22Rv1 (cell line): ENCODE results near the gene CCKAR.
A peak's percentile ranks its signal among the peaks of the same experiment; 100 is the strongest.

Experiments
- H3K27ac ChIP-seq: fragments of 450-650 bp; 2 replicates; pipeline ENCODE4 v1.5.1; 2017
- CTCF ChIP-seq: fragments of 450-650 bp; IDR thresholded peaks from 2 replicates; pipeline ENCODE4 v1.5.1; 2017; ENCODE audit warnings: mild to moderate bottlenecking
- ZFX ChIP-seq: fragments of 450-650 bp; IDR thresholded peaks from 2 replicates; pipeline ENCODE4 v1.6.1; 2017; ENCODE audit warnings: antibody characterized with exemption, borderline replicate concordance

CCKAR gene

GRCh38 chr4:26475716-26476115 is 14.6 kb downstream of the CCKAR start:
- TF ChIP-seq CTCF (no peak), ZFX (no peak)
- no peak overlapping the region for H3K27ac ChIP-seq

DNA sequence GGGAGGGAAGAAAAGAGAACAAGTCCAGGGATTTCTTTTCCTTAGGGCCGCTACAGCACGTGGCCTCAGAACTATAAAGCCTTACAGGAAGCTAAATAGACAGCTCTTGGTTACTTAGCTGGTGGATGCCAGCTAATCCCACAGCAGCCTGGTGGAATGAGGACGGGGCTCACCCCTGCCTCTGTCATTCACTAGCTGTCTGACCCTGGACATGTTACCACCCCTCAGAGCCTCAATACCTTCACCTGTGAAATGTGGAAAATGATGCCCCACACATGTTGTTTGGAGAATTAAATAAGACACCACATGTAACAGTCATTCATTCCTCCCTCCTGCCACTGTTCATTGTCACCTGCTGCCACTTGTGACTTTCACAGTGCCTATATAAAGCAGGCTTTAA is 15.7 kb downstream of the CCKAR start:
- no peak for TF ChIP-seq ZFX
- TF ChIP-seq CTCF, result no peak
- no peak overlapping the region for H3K27ac ChIP-seq

GRCh38 chr4:26473893-26474292 is 16.4 kb downstream of the CCKAR start:
- TF ChIP-seq ZFX (no peak), CTCF (peak; percentile 22; the same call in 1 of the 2 replicates)

GRCh38 chr4:26471890-26472289 is 18.4 kb downstream of the CCKAR start:
- TF ChIP-seq CTCF (no peak), ZFX (no peak)
- no peak overlapping the region for H3K27ac ChIP-seq

More at GRCh38 chr4:26473893-26474292, 16.4 kb downstream of the CCKAR start:
- H3K27ac ChIP-seq, result no peak overlapping the region

DNA sequence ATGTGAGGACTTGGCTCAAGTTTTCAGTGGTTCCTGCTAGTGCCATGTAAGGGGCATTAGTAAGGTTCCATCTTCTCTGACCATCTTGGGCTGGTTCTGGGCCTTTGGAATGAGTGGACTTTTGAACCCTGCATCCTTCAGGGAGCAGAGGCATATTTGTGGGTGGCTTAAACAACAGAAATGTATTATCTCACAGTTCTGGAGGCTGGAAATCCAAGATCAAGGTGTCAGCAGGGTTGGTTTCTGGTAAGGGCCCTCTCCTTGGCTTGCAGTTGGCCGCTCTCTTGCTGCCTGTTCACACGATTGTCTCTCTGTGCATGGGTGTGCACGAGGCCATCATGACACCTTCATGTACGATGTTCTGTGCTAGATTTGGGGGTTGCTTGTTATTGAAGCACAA is 21.3 kb downstream of the CCKAR start:
- TF ChIP-seq CTCF (no peak), ZFX (no peak)
- H3K27ac ChIP-seq, result no peak overlapping the region

- TF ChIP-seq ZFX, result no peak
- H3K27ac ChIP-seq, result no peak overlapping the region
Measured at GRCh38 chr4:26468283-26468949, 21.9 kb downstream of the CCKAR start.

DNA sequence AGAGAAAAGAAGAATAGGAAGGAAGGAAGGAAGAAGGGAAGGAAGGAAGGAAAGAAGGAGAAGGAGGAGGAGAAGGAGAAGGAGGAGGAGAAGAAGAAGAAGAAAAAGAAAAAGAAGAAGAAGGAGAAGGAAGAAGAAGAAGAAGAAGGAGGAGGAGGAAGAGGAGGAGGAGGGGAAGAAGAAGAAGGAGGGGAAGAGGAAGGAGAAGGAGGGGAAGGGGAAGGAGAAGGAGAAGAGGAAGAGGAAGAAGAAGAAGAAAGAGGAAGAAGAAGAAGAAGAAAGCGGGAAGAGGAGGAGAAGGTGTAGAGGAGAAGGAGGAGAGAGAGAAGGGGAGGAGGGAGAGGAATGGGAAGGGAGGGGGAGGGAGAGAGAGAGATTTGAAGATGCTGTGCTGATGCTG is 22.6 kb downstream of the CCKAR start:
- H3K27ac ChIP-seq, result no peak overlapping the region
- TF ChIP-seq CTCF (no peak), ZFX (no peak)
